Stimulated activated naive CD4-positive, alpha-beta T cell treated with Interleukin-2 at 50 U/mL for 16 hours (primary cell): ENCODE data around the gene ZFP36L1.

Experiments used
- DNase-seq: peaks from one replicate; lab custom pipeline; 2025; lab: John Stamatoyannopoulos, UW

ZFP36L1 gene, protein sequence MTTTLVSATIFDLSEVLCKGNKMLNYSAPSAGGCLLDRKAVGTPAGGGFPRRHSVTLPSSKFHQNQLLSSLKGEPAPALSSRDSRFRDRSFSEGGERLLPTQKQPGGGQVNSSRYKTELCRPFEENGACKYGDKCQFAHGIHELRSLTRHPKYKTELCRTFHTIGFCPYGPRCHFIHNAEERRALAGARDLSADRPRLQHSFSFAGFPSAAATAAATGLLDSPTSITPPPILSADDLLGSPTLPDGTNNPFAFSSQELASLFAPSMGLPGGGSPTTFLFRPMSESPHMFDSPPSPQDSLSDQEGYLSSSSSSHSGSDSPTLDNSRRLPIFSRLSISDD

GRCh38 chr14:68792979-68793733, at the start of gene ZFP36L1:
Gene ZFP36L1, minus strand, starts transcription at chr14:68793067. Its CDS starts 129 bp downstream, at chr14:68792938.
- DNase-seq: peak; percentile 92

DNA sequence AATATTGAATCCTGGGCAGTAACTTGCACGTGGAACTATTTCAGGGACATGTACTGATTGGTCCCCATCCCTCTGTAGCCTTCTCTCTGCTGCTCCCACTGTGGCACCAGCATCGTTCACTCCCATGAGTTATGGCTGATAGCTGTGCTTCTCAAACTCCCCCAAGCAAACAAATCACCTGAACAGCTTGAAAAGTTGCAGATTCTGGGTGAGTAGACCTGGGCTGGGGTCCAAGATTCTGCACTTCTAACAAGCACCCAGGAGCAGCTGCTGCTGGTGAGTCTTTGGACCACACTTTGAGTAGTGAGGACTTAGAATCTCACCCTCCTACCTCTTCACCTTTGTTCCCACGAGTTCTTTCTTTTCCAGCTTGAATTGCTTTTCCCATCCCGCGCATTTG, 49.4 kb upstream of the ZFP36L1 start:
- DNase-seq: no peak

DNA sequence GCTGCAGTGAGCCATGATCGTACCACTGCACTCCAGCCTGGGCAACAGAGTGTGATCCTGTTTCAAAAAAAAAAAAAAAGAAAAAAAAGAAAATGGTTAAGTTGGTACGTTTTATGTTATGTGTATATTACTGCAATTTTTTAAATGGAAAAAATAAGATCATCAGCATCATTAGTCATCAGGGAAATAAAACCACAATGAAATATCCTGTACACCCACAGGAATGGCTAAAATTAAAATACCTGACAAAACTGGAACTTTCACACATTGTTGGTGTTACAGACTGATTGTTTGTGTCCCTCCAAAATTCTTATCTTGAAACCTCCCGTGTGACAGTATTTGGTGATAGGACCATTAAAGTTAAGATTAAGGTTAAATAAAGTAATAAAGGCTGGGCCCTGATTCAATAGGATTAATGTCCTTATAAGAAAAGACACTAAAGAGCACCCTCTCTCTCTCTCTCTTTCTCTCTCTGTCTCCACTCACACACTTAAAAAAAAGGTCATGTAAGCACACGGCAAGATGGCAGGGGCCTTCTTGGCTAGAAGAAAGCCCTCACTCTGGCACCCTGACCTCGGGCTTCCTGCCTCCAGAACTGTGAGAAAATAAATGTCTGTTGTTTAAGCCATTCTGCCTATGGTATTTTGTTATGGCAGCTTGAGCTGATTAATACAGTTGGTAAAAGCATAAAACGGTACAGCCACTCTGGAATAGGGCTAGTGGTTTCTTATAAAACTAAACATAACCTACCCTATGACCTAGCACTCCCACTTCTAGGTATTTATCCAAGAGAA, 48.3 kb upstream of the ZFP36L1 start:
- DNase-seq: no peak

DNA sequence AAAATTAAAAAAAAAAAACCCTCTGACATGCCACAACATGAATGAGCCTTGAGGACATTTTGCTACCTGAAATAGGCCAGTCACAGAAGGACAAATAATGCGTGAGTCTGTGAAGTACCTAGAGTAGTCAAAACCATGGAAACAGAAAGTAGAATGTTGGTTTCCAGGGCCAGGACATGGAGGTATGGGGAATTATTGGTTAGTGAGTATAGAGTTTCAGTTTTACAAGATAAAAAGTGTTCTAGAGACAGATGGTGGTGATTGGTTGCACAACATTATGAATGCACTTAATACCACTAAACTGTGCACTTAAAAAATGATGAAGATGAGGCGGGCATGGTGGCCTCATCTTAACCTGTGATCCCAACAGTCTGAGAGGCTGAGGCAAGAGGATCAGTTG, 47.6 kb upstream of the ZFP36L1 start:
- no peak for DNase-seq

GRCh38 chr14:68836082-68836481, 43.2 kb upstream of the ZFP36L1 start:
- no peak for DNase-seq

GRCh38 chr14:68834816-68835215, 41.9 kb upstream of the ZFP36L1 start:
- no peak for DNase-seq

- DNase-seq: no peak
These were observed 35.8 kb upstream of the ZFP36L1 start for GRCh38 chr14:68828698-68829097.

DNA sequence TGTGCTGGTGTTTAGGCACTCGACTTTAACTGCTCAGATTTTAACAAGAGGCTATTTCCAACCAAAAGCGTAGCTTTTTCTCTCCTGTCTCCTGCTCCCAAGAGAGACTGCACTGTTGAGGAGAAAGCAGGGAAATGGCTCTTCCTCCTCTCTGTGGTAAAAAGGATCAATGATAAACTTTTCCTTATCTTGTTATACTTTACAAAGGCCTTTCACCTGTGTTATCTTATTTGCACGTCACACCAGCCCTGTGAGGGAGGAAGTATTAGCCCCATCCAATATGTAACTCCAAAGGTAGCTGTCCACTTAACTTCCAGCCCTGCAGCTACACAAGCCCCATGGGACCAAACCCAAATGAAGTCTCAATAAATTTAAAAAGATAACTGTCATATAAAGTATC, 32.9 kb upstream of the ZFP36L1 start:
- DNase-seq: no peak

DNA sequence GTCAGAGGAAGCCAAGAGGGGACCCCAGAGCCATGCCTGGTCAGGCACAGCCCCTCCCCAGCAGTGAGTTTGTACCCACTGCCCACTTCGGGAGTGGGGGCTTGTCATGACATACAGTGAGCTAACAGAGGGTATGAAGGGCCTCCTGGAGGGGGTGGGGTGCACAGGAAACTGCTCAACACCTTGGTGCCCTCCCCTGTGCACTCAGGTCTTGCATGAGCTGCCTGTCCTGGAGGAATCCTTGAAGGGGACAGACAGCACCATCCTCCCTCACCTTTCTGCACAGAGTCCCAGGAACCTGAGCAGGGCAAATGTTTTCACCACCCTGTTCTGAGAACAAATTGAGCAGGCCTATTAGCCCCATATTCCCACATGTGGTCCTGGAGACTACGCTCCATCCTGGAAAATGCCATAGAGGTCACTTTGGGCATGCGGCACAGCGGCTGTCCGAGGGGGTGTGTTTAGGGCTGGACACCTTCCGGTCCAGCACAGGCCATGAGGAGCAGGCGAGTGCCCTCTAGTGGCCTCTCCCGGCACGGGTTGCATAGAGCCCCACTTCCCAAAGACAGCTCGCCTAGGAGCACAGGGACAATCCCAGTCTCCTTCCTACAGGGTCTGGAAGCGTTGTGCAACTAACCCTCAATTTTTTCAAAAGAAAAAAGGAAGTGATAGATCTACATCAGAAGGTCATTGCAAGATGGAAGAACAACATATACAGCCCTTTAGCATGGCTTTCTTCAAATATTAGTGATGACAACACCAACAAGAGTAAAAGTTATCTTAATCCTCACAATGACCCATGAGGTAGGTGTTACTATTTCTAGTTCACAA, 31.9 kb upstream of the ZFP36L1 start:
- peak; percentile 28 for DNase-seq

DNA sequence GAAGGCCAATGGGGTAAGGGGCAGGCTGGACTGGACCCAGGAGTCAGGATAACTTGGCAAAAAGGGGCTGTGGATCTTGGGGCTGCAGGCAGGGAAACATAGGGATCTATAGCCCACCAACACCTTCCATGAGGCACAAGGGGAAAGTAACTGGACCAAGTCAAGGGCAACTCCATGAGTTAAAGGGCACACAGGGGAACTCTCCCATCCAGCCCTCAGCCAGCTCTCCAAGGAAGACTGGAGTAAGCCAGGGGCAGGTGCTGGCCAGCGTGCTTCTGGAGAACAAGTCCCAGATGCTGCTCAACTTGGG, 31.3 kb upstream of the ZFP36L1 start:
- no peak for DNase-seq

DNA sequence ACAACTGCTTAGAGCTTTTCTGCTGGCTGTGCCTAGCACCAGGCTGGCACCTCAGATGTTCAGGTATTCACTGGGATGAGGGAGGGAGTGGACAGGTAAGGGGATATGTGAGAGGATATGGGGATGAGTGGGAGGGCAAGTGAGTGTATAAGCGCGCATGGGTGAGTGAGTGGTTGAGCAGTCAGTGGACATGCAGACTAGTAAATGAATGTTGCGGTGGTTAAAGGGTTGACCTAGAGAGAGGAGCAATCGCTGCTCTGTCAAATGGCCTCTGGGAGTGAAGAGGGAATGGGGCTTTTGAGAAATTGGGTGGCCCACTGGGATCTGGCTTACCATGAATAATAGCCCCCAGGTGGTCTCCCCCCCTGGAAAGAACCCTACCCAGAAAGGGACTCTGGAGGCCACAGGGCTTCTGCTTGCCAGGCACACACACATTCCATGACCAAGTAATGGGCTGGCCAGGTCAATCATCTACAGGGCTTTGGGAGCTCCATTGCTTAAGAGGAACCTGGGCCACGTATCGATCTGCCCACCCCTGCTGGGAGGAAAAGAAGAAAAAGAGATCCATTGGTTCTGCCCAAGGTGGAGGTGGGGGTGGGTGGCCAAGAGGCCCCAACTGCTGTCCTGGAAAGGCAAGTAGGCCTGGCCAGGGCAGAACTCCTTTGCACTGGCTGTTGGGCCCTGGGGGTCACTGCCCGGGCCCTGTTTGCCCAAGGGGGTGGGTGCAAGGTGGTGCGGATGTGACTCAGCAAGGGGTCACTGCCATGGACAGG, 30.8 kb upstream of the ZFP36L1 start:
- DNase-seq: no peak

GRCh38 chr14:68822926-68823325, 30.1 kb upstream of the ZFP36L1 start:
- no peak for DNase-seq

GRCh38 chr14:68822132-68822651, 29.3 kb upstream of the ZFP36L1 start:
- DNase-seq: no peak

DNA sequence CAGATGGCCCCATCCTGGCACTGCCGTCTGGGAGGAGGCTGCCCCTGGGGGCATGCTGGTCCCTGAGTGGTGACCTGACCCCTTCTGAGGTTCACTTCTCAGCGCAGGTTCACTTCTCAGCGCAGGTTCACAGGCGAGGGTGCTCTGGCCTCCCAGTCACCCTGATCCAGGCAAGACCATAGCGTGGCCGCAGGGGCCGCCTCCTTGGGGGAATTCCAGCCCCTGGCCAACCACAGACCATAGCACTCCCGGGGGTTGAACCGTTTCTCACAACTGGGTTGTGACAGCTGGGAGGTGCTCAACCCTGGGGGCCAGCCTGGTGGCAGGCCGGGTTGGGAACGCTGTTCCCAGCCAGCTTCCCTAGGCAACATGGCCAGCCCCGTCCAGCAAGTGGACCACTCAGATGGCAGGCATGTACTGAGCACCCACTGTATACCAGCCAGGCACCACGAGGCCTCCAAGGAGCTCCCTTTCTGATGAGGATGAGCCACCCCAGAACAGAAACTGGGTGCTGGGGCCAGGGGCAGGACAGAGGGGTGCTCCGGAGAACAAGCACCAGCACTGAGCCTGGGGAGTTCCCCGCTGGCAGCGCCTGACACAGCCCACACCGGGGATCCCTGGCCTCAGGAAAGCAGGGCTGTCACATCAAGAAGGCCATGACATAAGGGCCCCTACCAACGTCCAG, 28.3 kb upstream of the ZFP36L1 start:
- DNase-seq: no peak

DNA sequence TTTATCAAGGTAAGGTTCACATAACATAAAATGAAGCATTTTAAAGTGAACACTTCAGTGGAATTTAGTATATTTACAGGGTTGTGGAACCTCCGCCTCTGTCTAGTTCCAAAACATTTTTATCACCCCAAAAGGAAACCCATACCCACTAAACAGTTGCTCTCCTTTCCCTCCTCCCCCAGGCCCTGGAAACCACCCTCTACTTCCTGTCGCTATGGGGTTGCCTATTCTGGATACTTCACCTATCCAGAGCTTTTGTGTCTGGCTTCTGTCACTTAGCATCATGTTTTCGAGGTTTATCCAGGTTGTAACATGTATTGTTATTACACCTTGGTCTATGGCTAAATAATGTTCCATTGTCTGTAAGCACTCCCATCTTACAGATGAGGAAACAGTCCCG, 27.7 kb upstream of the ZFP36L1 start:
- peak; percentile 12 for DNase-seq

DNA sequence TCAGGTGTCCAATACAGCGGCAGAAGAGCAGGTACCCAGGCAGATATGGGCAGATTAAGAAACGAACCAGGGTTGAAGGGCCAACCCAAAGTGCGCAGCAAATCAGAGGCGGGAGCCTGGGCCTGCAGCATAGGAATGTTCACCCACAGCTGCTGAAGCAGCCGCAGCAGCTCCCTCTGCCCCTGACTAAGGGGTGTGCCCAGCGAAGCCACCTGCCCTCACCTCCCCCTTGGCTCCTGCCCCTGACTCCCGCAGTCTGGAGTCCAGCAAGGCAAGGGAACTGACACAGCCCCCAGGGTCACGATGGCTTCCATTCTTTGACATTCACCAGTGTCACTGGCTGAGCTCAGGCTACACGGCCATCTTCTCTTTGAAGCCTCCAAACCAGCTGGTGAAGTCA, 27.3 kb upstream of the ZFP36L1 start:
- no peak for DNase-seq

DNA sequence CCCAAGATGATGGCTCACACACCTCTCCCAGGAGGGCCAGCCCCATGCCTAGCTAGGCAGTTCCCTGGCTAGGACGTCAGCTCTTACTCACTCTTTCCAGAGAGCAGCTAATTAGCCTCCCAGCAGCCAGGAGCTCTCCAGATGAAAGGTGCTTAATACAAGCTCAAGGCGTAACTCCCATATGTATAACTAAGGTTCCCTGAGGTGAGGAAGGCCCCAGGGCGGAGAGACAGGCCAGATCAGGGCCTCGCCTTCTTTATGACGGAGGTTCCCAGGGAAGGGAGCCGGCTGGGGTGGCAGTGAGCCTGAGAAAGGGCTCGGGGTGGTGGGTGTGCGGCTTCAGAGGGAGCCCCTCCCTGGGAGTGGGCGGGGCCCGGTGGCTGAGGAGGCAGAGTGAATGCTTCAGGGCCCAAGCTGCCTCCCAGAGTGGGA, 26.4 kb upstream of the ZFP36L1 start:
- DNase-seq: peak; percentile 23

- no peak for DNase-seq
These were observed 24.8 kb upstream of the ZFP36L1 start for GRCh38 chr14:68817506-68818212.

- DNase-seq: no peak
These were observed 24.1 kb upstream of the ZFP36L1 start for GRCh38 chr14:68816943-68817430.
